Right atrium auricular region (tissue), 2 donors: ENCODE results near the gene MCM5. TPM values are rescaled to one million over a fixed set of nuclear protein-coding genes. Genes with fewer than 3 reads are reported as not detected.

ENCODE experiments used
- DNase-seq: peaks from one replicate; pipeline ENCODE4 v3.0.0-alpha.2; 2019; ENCODE audit warnings: low spot score
- H3K27ac ChIP-seq, 2 donors: fragments of 200-600 bp; sonication (generic); 1 replicate in 1 of 2; 2 replicates in 1 of 2; pipeline ENCODE4 v1.5.1; 2016 to 2019
- H3K27me3 ChIP-seq, 2 donors: fragments of 200-600 bp; sonication (generic); one replicate each; pipeline versions ENCODE4 v1.5.1 to v1.6.0; 2017 to 2019
- H3K36me3 ChIP-seq: fragments of 200-600 bp; sonication (generic); one replicate; pipeline ENCODE4 v1.5.1; 2016
- H3K4me1 ChIP-seq, 2 donors: fragments of 200-600 bp; sonication (generic); one replicate each; pipeline versions ENCODE4 v1.5.1 to v1.6.0; 2017 to 2019
- H3K4me3 ChIP-seq, 2 donors: fragments of 200-600 bp; sonication (generic); 1 replicate in 1 of 2; 2 replicates in 1 of 2; pipeline ENCODE4 v1.5.1; 2017 to 2019; ENCODE audit warnings: mild to moderate bottlenecking in 1 of 2, moderate library complexity in 1 of 2
- H3K9me3 ChIP-seq, 2 donors: fragments of 200-600 bp; sonication (generic); one replicate each; pipeline ENCODE4 v1.5.1; 2019
- total RNA-seq, 2 donors: library from RNA; depleted of rRNA; stranded (reverse); fragments of >200 nt; gene quantifications; one replicate each; pipeline ENCODE4 v1.1.0, GENCODE V29; 2016
- TF ChIP-seq, protein P1 (sequence below), 2 donors: fragments of 200-600 bp; sonication (generic); IDR thresholded peaks; one replicate each; pipeline ENCODE4 v1.5.1; 2019; ENCODE audit warnings: antibody characterized with exemption in 2 of 2

The MCM5 gene
- 1 to 10 TPM; 5.3 to 6.8 TPM for total RNA-seq

DNA sequence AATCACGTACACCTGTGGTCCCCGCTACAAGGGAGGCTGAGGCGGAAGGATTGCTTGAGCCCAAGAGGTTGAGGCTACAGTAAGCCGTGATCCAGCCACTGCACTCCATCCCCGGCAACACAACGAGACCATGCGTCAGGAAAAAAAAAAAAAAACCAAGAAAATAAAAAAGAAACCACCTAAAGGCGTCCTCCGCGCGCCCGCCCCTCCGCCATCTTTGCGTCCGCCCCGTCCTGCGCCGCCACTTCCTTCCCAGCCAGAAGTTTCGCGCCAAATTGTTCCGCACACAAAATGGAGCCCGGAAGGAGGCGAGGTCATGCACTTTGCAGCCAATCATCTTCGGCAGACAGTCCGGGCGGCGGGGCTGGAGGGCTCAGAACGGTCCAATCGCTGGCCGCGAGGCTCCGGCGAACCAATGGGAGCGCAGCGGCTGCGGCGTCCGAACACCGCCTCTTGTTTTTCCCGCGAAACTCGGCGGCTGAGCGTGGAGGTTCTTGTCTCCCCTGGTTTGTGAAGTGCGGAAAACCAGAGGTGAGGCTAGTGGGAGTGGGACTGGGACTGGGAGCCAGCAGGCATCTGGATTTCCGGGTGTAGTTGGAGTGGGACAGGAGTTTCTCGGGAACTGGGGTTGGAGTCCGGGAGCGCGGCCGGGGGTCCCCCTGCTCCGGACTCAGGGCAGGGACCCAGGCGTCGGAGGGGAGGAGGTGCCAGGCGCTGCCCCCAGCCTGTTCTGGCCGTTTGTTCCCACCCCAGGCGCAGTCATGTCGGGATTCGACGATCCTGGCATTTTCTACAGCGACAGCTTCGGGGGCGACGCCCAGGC, at the start of gene MCM5:
MCM5 (plus strand) TSS at position 463 of the 823 bp plus-strand sequence; CDS start at position 762, 299 bp downstream.
- H3K9me3 ChIP-seq = no peaks in the 10 kb centered on the region
- H3K4me1 ChIP-seq = peaks cover 0 to 14% of the 10 kb centered on the region in 2 donors
- DNase-seq = peak; percentile 98
- peak within 1 kb of the TSS; percentile 32 to 58 for H3K27ac ChIP-seq
- H3K27me3 ChIP-seq = no peaks in the 10 kb centered on the region
- TF ChIP-seq, protein P1, sequence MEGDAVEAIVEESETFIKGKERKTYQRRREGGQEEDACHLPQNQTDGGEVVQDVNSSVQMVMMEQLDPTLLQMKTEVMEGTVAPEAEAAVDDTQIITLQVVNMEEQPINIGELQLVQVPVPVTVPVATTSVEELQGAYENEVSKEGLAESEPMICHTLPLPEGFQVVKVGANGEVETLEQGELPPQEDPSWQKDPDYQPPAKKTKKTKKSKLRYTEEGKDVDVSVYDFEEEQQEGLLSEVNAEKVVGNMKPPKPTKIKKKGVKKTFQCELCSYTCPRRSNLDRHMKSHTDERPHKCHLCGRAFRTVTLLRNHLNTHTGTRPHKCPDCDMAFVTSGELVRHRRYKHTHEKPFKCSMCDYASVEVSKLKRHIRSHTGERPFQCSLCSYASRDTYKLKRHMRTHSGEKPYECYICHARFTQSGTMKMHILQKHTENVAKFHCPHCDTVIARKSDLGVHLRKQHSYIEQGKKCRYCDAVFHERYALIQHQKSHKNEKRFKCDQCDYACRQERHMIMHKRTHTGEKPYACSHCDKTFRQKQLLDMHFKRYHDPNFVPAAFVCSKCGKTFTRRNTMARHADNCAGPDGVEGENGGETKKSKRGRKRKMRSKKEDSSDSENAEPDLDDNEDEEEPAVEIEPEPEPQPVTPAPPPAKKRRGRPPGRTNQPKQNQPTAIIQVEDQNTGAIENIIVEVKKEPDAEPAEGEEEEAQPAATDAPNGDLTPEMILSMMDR (IDR thresholded peaks at IDR 0.05) = no peak
- H3K36me3 ChIP-seq = no peaks in the 10 kb centered on the region
- H3K4me3 ChIP-seq = peak within 1 kb of the TSS; percentile 68 to 76

DNA sequence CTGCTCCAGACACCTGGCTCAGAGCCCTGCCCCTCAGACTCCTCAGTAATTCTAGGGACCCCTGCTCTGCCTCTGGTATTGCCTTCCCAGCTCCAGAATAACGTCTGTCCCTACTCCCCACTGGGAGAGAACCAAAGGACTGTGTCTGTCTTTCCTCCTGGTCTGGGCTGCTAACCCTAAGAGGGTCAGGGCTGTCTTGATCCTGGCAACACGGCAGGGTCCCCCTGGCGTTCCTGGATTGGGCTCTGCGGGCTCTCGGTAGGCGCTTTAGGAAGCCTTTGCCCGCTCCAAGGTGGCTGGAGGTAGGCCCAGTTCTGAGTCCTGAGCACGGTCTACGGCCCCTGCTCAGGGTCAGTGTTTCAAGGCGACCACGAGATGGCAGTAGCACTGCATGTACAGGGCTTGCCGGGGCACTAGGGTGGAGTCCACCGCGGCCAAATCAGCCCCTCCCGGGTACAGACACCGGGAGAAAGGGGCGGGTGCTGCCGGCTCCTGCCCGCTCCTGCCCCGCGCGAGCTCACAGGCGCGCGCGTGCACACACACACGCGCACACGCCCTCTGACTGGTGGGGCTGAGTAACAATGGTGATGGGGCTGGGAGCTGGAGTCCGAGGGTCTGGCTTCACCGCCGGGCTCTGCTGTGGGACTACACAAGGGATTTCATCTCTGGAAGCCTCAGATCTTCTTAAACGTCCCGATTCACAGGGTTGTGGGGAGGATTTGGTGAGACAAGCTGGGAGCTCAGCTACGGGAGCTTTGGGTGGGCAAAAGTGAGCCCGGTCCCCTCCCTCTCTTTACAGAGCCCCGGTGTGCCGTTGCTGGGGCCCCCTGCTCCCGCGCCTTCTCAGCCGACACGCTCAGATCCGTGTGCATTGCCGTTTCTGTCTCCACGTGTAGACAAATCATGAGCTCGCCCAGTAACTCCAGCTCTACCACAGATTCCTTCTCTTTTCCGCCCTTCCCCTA, 49.1 kb upstream of the MCM5 start:
- TF ChIP-seq, protein P1 (IDR thresholded peaks at IDR 0.05) = peak; percentile 70 to 93
- peaks cover 0 to 33% of the 10 kb centered on the region in 2 donors for H3K4me1 ChIP-seq
- DNase-seq = peak; percentile 95

DNA sequence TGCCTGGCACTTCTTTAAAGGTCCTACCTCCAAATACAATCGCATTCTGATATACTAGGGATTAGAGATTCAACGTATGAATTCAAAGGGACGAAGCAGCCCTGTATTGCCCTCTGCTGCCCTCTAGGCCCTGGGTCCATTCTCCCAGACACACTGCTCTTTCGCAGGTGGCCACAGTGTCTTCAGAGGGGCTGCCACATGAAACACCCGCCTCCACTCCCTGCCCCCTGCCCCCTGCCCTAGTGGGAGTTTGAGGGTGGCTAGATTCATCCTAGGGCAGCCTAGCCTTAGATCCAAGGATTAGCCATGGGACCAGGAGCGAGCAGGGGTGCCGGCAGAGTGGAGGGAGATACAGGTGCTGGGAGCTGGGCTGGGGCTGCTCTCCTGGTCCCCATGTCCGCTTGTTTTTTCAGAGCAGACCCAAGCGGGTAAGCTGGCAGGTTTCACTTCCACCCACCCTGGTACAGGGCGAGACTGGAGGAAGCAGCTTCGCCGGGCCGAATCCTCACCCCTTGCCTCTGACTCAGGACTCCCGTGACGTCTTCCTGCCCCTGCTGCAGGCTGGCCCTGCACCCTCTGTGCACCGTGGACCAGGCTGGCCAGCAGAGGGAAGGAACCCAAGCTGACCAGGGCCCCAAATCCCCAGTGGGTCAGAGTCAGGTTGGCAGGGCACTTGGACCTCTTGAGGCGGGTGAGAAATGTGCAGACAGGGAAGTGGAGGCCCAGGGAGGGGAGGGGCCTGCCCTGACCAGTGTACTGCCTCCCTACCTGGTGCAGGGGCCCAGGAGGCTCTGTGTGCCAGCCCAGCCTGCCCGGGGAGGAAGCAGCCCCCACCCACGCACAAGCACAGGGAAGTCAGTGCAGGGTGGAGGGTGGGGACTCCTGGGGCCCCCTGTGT, 47.5 kb upstream of the MCM5 start:
- H3K36me3 ChIP-seq = peaks cover 9% of the 10 kb centered on the region
- H3K27ac ChIP-seq = peak overlapping the region; percentile 80 to 90
- no peak overlapping the region for H3K4me3 ChIP-seq
- H3K27me3 ChIP-seq = no peaks in the 10 kb centered on the region
- H3K4me1 ChIP-seq = peaks cover 0 to 33% of the 10 kb centered on the region in 2 donors
- no peaks in the 10 kb centered on the region for H3K9me3 ChIP-seq
- TF ChIP-seq, protein P1 (IDR thresholded peaks at IDR 0.05) = peak in 1 of 2 donors; percentile 39
- DNase-seq = peak; percentile 79

More for the DNA sequence above, 49.1 kb upstream of the MCM5 start:
- Histone ChIP-seq H3K9me3 (no peaks in the 10 kb centered on the region), H3K27ac (peak overlapping the region; percentile 80 to 90), H3K4me3 (peak overlapping the region; percentile 28 to 59), H3K36me3 (peaks cover 25% of the 10 kb centered on the region), H3K27me3 (no peaks in the 10 kb centered on the region)

DNA sequence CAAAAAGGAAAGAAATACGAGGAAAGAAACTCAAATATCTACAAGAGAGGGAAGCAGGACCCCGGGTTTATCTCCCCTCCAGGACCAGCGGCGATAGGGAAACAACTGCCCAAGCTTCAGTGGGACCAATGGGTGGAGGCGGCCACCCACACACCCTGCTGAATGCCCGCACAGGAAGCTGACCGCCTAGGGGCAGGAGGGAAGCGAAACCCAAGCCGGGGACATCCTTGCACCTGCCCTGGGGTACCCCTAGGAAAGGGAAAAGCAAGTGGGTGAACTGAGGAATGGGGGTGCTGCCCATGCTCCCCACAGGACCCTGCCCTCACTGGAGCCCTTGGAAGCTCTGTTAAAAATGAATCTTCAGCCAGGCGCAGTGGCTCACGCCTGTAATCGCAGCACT, 46.6 kb upstream of the MCM5 start:
- DNase-seq = no peak
- H3K4me3 ChIP-seq = no peak overlapping the region
- no peaks in the 10 kb centered on the region for H3K9me3 ChIP-seq
- TF ChIP-seq, protein P1 (IDR thresholded peaks at IDR 0.05) = no peak
- peak overlapping the region; percentile 21 to 90 for H3K27ac ChIP-seq
- H3K36me3 ChIP-seq = peaks cover under 1% of the 10 kb centered on the region
- peaks cover 0 to 33% of the 10 kb centered on the region in 2 donors for H3K4me1 ChIP-seq
- no peaks in the 10 kb centered on the region for H3K27me3 ChIP-seq

DNA sequence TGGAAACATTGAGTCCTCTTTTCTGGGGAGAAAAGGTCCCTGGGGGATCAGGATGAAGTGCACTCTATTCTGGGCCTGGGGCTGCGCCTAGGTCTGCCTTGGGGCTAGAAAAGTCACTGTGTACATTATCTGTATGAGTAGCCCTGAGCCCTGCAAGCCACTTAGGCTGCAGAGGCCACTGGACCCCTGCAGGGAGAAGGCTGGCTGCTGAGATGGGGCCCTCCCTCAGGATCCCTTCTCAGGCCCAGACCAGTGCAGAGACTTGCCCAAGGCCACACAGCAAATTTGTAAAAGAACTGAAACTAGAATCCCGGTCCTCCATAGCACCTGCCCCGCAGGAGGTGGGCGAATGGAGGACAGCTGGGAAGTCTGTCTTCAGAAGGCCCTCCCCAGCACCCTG, 45.9 kb upstream of the MCM5 start:
- Histone ChIP-seq H3K9me3 (no peaks in the 10 kb centered on the region), H3K4me3 (no peak overlapping the region), H3K4me1 (peaks cover 0 to 33% of the 10 kb centered on the region in 2 donors), H3K36me3 (no peaks in the 10 kb centered on the region), H3K27me3 (no peaks in the 10 kb centered on the region), H3K27ac (no peak overlapping the region)
- DNase-seq = no peak
- TF ChIP-seq, protein P1 (IDR thresholded peaks at IDR 0.05) = no peak
